Naive thymus-derived CD4-positive, alpha-beta T cell (primary cell): ENCODE results near the gene IFT122. TPM values are rescaled to one million over a fixed set of nuclear protein-coding genes. Genes with fewer than 3 reads are reported as not detected.

Source experiments
- ATAC-seq: fragments of 150-1000 bp; cut with Tn5 transposase; 2 replicates; pipeline ENCODE4 v1.10.0; 2021; ENCODE audit warnings: mild to moderate bottlenecking, moderate library complexity
- CTCF ChIA-PET: fragments of 350-600 bp; sonication (Branson Sonifier 250); formaldehyde crosslinking; loops from one replicate; lab custom pipeline; 2021; ENCODE audit warnings: antibody characterized with exemption; lab: Charles Lee
- POLR2A ChIA-PET: fragments of 350-600 bp; sonication (Branson Sonifier 250); formaldehyde crosslinking; loops from one replicate; lab custom pipeline; 2021; ENCODE audit warnings: antibody characterized with exemption, inconsistent platforms; lab: Charles Lee
- DNase-seq, 9 donors: peaks; one replicate each; pipeline versions ENCODE4 v3.0.0 to v3.0.0-alpha.2; 2020 to 2022; ENCODE audit warnings: mixed read lengths in 1 of 9
- H3K27ac ChIP-seq: one replicate; pipeline ENCODE4 v1.7.0; 2013; ENCODE audit warnings: mild to moderate bottlenecking, low read depth, low read length, moderate library complexity
- H3K27me3 ChIP-seq, 2 donors: one replicate each; pipeline ENCODE4 v1.7.0; 2013; ENCODE audit warnings: low read length in 2 of 2, mild to moderate bottlenecking in 2 of 2, moderate library complexity in 2 of 2; ENCODE audit not compliant: control insufficient read depth in 2 of 2, insufficient read depth in 2 of 2
- H3K36me3 ChIP-seq, 3 experiments: 1 replicate in 2 of 3; 2 replicates in 1 of 3; pipeline ENCODE4 v1.7.0; 2013; ENCODE audit warnings: low read length in 3 of 3, mild to moderate bottlenecking in 3 of 3, moderate library complexity in 1 of 3; ENCODE audit not compliant: insufficient read depth in 3 of 3, control insufficient read depth in 2 of 3
- H3K4me1 ChIP-seq, 2 donors: one replicate each; pipeline ENCODE4 v1.7.0; 2013; ENCODE audit warnings: low read length in 2 of 2, mild to moderate bottlenecking in 2 of 2, moderate library complexity in 1 of 2; ENCODE audit not compliant: control insufficient read depth in 2 of 2, insufficient read depth in 2 of 2
- H3K4me3 ChIP-seq: 2 replicates; pipeline ENCODE4 v1.7.0; 2013; ENCODE audit warnings: mild to moderate bottlenecking, low read length
- H3K9me3 ChIP-seq, 3 experiments: 1 replicate in 2 of 3; 2 replicates in 1 of 3; pipeline ENCODE4 v1.7.0; 2013; ENCODE audit warnings: low read length in 3 of 3; ENCODE audit not compliant: control insufficient read depth in 2 of 3
- H3K27ac Mint-ChIP-seq, 9 donors: one replicate each; pipeline ENCODE4 v1.8.0; 2020 to 2022; ENCODE audit warnings: mixed read lengths in 9 of 9, mild to moderate bottlenecking in 8 of 9, moderate library complexity in 5 of 9, inconsistent platforms in 2 of 9
- H3K27me3 Mint-ChIP-seq, 5 donors: one replicate each; pipeline ENCODE4 v1.8.0; 2021 to 2022; ENCODE audit warnings: mixed read lengths in 5 of 5, mild to moderate bottlenecking in 1 of 5
- H3K36me3 Mint-ChIP-seq, 5 donors: one replicate each; pipeline ENCODE4 v1.8.0; 2020 to 2022; ENCODE audit warnings: mixed read lengths in 5 of 5, mild to moderate bottlenecking in 3 of 5, inconsistent platforms in 1 of 5
- H3K4me1 Mint-ChIP-seq, 7 donors: one replicate each; pipeline ENCODE4 v1.8.0; 2020 to 2022; ENCODE audit warnings: mixed read lengths in 7 of 7, mild to moderate bottlenecking in 3 of 7, inconsistent platforms in 1 of 7
- H3K4me3 Mint-ChIP-seq, 10 donors: one replicate each; pipeline ENCODE4 v1.8.0; 2020 to 2022; ENCODE audit warnings: mild to moderate bottlenecking in 10 of 10, mixed read lengths in 10 of 10, moderate library complexity in 6 of 10, inconsistent platforms in 2 of 10
- H3K9me3 Mint-ChIP-seq, 11 donors: one replicate each; pipeline ENCODE4 v1.8.0; 2020 to 2022; ENCODE audit warnings: mixed read lengths in 11 of 11, mild to moderate bottlenecking in 4 of 11, inconsistent platforms in 1 of 11, moderate library complexity in 1 of 11
- intact Hi-C, 2 donors: fragments of 100-400 bp; cut with micrococcal nuclease; formaldehyde crosslinking; loops; one replicate each; pipeline ENCODE4 v1.15.1; 2023
- polyA plus RNA-seq, 2 donors: library from polyadenylated mRNA; unstranded; fragments of 300-500 nt; fragmentation: Illumina TruSeq; gene quantifications; one replicate each; pipeline ENCODE4 v1.2.3, GENCODE V29; 2021
- total RNA-seq, 6 experiments: library from RNA in 5 of 6; stranded (reverse) in 5 of 6; gene quantifications; 1 replicate in 5 of 6; 2 replicates in 1 of 6; pipeline ENCODE4 v1.2.3 and lab custom pipeline; 2021 to 2026

Gene IFT122
- total and polyA plus RNA-seq, 7 experiments from 2014 or later = 3.3 to 25.2 (median 17.7) TPM

DNA sequence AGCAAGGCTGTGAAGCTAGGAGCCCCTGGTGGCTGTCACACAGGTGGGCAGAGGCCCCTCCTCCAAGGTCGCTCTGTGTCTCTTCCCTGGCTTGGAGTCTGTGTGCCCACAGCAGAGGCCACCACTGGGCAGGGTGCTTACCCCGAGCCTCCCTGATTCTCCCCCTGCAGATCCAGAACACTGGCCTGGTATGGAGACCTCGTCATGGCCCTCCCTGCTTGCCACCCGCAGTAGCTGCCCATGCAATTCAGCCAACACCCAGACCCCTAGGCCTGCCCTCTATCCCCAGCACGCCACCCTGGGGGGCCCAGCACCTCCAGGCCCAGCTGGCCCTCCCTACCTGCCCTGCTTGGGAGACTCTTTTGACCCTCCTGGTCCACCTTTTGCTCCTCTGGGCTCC lies 82.9 kb downstream of the IFT122 start:
- POLR2A ChIA-PET = no interaction called here
- H3K27me3 Mint-ChIP-seq = no peaks in the 10 kb centered on the region
- Histone ChIP-seq H3K4me1 (no peaks in the 10 kb centered on the region), H3K4me3 (no peak overlapping the region), H3K27me3 (no peaks in the 10 kb centered on the region), H3K36me3 (no peaks in the 10 kb centered on the region), H3K27ac (no peak overlapping the region), H3K9me3 (no peaks in the 10 kb centered on the region)
- no peak overlapping the region for H3K27ac Mint-ChIP-seq
- no peak overlapping the region for H3K4me3 Mint-ChIP-seq
- CTCF ChIA-PET = interaction anchor here (0.7 kb wide), 1 partner anchor 123 kb away, joined by 3 read pairs; no protein-coding TSS in a partner anchor
- H3K9me3 Mint-ChIP-seq = peaks cover 0 to 3% (median 0%) of the 10 kb centered on the region in 11 donors
- peaks cover 0 to 5% (median 0%) of the 10 kb centered on the region in 5 donors for H3K36me3 Mint-ChIP-seq
- DNase-seq (no peak), ATAC-seq (no peak)
- peaks cover 0 to 2% (median 0%) of the 10 kb centered on the region in 7 donors for H3K4me1 Mint-ChIP-seq
- intact Hi-C loops = no loop called here

GRCh38 chr3:129524081-129524480 lies 84.1 kb downstream of the IFT122 start:
- H3K27me3 ChIP-seq = no peaks in the 10 kb centered on the region
- H3K36me3 Mint-ChIP-seq = peaks cover 0 to 5% (median 0%) of the 10 kb centered on the region in 5 donors
- no peaks in the 10 kb centered on the region for H3K9me3 ChIP-seq
- no peak for DNase-seq
- ChIA-PET CTCF (no interaction called here), POLR2A (no interaction called here)
- peaks cover 0 to 2% (median 0%) of the 10 kb centered on the region in 7 donors for H3K4me1 Mint-ChIP-seq
- no peak overlapping the region for H3K4me3 ChIP-seq
- H3K4me1 ChIP-seq = no peaks in the 10 kb centered on the region
- H3K36me3 ChIP-seq = no peaks in the 10 kb centered on the region
- H3K4me3 Mint-ChIP-seq = no peak overlapping the region
- peaks cover 0 to 3% (median 0%) of the 10 kb centered on the region in 11 donors for H3K9me3 Mint-ChIP-seq
- no peak for ATAC-seq
- intact Hi-C loops = no loop called here
- H3K27ac ChIP-seq = no peak overlapping the region
- H3K27ac Mint-ChIP-seq = no peak overlapping the region
- no peaks in the 10 kb centered on the region for H3K27me3 Mint-ChIP-seq

DNA sequence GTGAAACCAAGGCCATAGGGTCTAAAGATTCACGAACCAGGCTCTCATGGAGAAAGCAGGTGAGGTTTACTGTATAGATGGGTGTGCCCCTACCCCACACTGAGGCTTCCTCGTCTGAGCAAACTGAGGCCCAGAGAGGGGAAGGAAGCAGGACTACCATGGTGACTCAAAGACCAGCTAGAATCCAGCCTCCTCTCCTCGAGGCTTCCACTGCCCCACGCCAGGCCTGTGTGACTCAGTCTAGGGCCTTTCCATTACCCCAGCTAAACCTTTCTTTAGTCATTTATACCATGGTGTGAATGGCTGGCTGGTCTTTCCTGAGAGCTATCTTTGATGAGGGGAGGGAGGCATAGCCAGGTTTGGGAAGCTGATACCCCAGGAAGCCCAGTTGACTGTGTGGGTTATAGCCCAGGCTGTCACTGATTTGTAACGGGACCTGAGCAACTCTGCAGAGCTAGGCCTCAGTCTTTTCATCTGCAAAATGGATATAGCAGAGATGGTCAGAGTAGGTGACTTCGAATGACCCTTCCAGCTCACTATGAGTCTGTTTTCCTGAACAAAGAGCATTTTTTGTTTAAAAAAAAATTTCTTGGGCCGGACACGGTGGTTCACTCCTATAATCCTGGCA lies 85.4 kb downstream of the IFT122 start:
- Histone ChIP-seq H3K4me1 (no peaks in the 10 kb centered on the region), H3K27ac (no peak overlapping the region), H3K27me3 (no peaks in the 10 kb centered on the region), H3K4me3 (no peak overlapping the region), H3K36me3 (no peaks in the 10 kb centered on the region), H3K9me3 (no peaks in the 10 kb centered on the region)
- peak; percentile 83 for ATAC-seq
- Mint-ChIP-seq H3K36me3 (no peaks in the 10 kb centered on the region), H3K4me3 (no peak overlapping the region), H3K27me3 (no peaks in the 10 kb centered on the region), H3K4me1 (peaks cover 0 to 2% (median 0%) of the 10 kb centered on the region in 7 donors), H3K27ac (no peak overlapping the region), H3K9me3 (peaks cover 0 to 3% (median 0%) of the 10 kb centered on the region in 11 donors)
- DNase-seq = no peak
- CTCF ChIA-PET = no interaction called here
- POLR2A ChIA-PET = no interaction called here
- intact Hi-C loops = no loop called here

DNA sequence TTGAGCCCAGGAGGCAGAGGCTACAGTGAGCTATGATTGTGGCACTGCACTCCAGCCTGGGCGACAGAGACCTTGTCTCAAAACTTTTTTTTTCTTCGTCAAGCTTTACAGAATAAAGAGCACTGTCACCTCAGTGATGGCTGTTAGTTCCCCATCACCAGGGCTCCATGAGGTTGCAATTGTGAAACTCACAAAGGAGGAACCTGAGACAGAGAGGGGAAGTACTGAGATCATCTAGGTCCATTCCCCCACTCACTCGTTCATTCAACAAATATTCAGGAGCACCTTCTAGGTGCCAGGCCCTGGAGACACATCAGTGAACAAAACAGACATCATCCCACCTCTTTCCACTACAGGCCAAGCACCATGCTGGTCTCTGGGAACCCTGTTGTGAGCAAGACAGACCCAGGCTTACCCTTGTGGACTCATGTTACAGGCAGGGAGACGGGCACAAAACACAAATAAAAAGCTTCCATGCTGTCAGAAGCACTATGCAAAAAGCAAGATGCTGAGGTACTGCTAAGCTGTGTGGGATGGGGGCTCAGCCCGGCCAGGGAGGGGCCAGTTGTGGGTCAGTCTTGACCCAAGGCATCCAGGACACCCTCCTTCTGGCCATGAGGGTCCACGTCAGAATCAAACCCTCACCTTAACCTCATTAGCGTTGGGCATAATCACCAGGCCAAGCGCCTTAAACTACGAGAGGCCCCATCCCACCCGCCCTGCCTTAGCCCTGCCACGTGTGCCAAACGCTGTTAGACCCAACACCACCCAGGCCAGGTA lies 86.3 kb downstream of the IFT122 start:
- POLR2A ChIA-PET = no interaction called here
- H3K27ac ChIP-seq = no peak overlapping the region
- H3K4me1 ChIP-seq = no peaks in the 10 kb centered on the region
- no peak overlapping the region for H3K4me3 ChIP-seq
- H3K9me3 ChIP-seq = no peaks in the 10 kb centered on the region
- ATAC-seq (peak; percentile 78), DNase-seq (no peak)
- intact Hi-C loops = no loop called here
- H3K36me3 ChIP-seq = no peaks in the 10 kb centered on the region
- CTCF ChIA-PET = no interaction called here
- H3K27ac Mint-ChIP-seq = peak overlapping the region in 1 of 9 donors; percentile 59
- peaks cover 0 to 2% (median 0%) of the 10 kb centered on the region in 7 donors for H3K4me1 Mint-ChIP-seq
- H3K27me3 Mint-ChIP-seq = no peaks in the 10 kb centered on the region
- no peak overlapping the region for H3K4me3 Mint-ChIP-seq
- peaks cover 0 to 3% (median 0%) of the 10 kb centered on the region in 11 donors for H3K9me3 Mint-ChIP-seq
- no peaks in the 10 kb centered on the region for H3K36me3 Mint-ChIP-seq
- no peaks in the 10 kb centered on the region for H3K27me3 ChIP-seq

- Mint-ChIP-seq H3K9me3 (peaks cover 0 to 3% (median 0%) of the 10 kb centered on the region in 11 donors), H3K4me1 (peaks cover 0 to 2% (median 0%) of the 10 kb centered on the region in 7 donors), H3K27ac (no peak overlapping the region), H3K4me3 (no peak overlapping the region), H3K36me3 (no peaks in the 10 kb centered on the region), H3K27me3 (no peaks in the 10 kb centered on the region)
- intact Hi-C loops = no loop called here
- POLR2A ChIA-PET = no interaction called here
- ATAC-seq (no peak), DNase-seq (no peak)
- H3K4me3 ChIP-seq = no peak overlapping the region
- H3K4me1 ChIP-seq = no peaks in the 10 kb centered on the region
- CTCF ChIA-PET = no interaction called here
- H3K36me3 ChIP-seq = no peaks in the 10 kb centered on the region
- H3K27me3 ChIP-seq = no peaks in the 10 kb centered on the region
- H3K27ac ChIP-seq = no peak overlapping the region
- H3K9me3 ChIP-seq = no peaks in the 10 kb centered on the region
Measured at GRCh38 chr3:129527262-129527661, 87.2 kb downstream of the IFT122 start.

DNA sequence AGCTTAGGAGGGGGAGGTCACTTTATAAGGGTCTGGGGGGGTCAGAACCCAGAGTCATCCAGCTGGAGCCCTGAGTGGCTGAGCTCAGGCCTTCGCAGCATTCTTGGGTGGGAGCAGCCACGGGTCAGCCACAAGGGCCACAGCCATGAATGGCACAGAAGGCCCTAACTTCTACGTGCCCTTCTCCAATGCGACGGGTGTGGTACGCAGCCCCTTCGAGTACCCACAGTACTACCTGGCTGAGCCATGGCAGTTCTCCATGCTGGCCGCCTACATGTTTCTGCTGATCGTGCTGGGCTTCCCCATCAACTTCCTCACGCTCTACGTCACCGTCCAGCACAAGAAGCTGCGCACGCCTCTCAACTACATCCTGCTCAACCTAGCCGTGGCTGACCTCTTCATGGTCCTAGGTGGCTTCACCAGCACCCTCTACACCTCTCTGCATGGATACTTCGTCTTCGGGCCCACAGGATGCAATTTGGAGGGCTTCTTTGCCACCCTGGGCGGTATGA lies 88.6 kb downstream of the IFT122 start, which contains the start of gene RHO:
Gene RHO, plus strand, starts transcription at position 51 of the 512 bp plus-strand sequence. Its CDS starts 95 bp downstream, at position 146.
- Histone ChIP-seq H3K27ac (no peak within 1 kb of the TSS), H3K9me3 (no peaks in the 10 kb centered on the region), H3K4me3 (no peak within 1 kb of the TSS), H3K36me3 (no peaks in the 10 kb centered on the region), H3K27me3 (no peaks in the 10 kb centered on the region), H3K4me1 (no peaks in the 10 kb centered on the region)
- intact Hi-C loops = no loop called here
- no peaks in the 10 kb centered on the region for H3K4me1 Mint-ChIP-seq
- H3K4me3 Mint-ChIP-seq = no peak within 1 kb of the TSS
- POLR2A ChIA-PET = no interaction called here
- H3K27ac Mint-ChIP-seq = peak within 1 kb of the TSS in 1 of 9 donors; percentile 59
- H3K36me3 Mint-ChIP-seq = no peaks in the 10 kb centered on the region
- no peaks in the 10 kb centered on the region for H3K27me3 Mint-ChIP-seq
- no peaks in the 10 kb centered on the region for H3K9me3 Mint-ChIP-seq
- no peak for ATAC-seq
- DNase-seq = no peak
- CTCF ChIA-PET = interaction anchor here (1.0 kb wide), 1 partner anchor 100 kb away, joined by 3 read pairs; no protein-coding TSS in a partner anchor
